HG02943 (cell line): ENCODE results near the gene PRPF38A.

Source experiments
- ATAC-seq: cut with Tn5 transposase; IDR thresholded peaks from one replicate; pipeline ENCODE4 v1.9.1; 2021; ENCODE audit warnings: mild to moderate bottlenecking, low read depth, moderate library complexity; ENCODE audit not compliant: unreplicated experiment

PRPF38A gene

DNA sequence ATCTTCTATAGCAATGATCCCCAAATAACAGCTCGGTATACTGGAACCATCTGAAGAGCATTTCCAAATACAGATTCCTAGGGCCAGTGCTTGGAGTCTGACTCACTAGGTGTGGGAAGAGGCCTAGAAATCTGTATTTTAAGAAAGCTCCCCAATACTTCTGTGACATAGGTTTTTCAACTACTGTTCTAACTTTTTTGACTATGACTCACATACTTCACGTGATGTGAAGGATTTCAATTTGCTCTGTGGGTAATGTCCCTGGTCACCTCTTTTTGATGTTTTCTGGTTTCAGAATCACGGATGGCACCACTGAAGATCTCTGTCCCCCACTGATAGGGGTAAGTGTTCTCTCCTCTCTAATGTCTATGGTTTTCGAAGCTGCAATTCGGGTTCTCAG is 11.2 kb upstream of the PRPF38A start:
- no peak for ATAC-seq

DNA sequence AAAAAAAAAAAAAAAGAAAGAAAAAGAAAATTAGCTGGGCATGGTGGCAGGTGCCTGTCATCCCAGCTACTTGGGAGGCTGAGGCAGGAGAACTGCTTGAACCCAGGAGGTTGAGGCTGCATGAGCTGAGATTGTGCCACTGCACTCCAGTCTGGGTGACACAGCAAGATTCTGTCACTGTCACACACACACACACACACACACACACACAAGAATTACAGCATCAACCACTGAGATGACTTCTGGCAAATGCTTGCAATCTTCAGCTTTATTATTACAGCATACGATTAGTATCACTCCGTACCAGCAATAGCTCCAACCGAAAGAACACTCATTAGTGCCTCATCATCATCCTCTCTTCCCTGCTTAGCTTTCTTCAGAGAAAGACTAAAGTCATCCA is 4.8 kb upstream of the PRPF38A start:
- ATAC-seq: no peak

DNA sequence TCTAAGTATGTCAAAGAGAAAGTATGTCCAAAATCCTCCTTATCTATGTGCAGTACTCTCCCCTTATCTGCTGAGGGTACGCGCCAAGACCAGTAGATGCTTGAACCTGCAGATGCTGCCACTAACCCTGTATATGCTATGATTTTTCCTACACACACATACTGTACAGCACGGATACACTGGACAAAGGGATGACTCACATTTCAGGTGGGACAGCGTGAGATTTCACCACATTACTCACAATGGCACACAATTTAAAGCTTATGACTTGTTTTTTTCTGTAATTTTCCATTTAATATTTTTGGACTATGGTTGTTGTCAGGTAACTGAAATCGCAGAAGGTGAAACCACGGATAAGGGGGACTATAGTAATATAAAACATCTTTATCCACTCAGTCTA is 4.3 kb upstream of the PRPF38A start:
- ATAC-seq: no peak

DNA sequence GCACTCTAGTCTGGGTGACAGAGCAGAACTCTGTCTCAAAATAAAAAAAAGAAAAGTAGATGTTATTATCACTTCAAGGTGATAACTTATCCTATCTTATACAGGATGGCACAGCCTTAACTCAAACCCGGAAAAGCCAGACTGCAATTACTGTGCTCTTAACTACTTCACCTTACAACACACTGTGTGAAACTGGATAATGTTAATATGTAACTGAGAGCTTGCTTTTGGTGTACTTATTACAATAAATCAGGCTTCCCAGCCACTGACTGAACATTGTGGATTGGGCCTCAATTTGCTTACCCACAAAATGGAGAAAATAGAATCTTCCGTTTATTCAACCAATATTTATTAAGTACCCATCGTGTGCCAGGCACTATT is 1.6 kb upstream of the PRPF38A start:
- no peak for ATAC-seq

DNA sequence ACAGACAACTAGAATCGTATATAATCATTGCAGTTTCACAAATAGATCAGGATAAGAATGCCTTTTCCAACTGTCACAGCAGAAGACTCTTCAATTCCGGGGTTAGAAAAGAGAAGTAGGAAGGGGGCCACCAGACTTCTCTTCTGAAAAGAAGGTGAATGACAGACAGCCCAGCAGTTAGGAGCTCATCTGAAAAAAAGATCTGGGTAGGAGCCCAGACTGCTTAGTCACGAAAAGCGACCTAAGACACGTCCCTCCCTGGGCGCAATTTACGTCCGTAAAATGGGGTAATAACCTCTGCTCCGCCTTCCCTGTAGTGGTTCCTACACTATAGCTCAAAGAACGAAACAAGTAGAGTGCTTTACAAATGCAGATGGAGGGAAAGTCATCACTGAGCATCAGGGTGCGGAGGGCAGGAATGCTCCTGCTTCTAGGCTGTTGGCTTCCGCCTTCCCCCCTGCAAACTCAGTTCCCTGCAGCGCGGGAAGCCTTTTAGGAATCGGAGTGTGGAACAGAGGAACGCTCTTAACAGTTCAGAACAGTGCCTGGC is 761 bp upstream of the PRPF38A start:
- ATAC-seq: peak; percentile 20

DNA sequence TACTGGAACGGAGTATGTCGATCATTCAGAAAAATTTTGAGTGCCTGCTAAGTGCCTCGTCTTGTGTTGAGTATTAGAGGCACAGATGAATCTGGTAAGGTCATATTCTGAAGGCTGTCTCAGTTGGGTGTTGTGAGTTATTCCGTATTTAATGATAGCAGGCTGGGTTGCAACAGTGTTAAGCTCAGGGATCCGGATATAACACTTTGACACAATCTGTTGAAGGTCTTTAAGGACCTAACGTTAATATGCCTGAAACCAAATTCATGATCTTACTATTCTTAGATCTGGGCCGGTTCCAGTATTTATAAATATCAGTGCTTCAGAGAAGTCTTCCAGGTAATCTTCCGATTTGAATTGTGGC is 555 bp downstream of the PRPF38A start:
- no peak for ATAC-seq

DNA sequence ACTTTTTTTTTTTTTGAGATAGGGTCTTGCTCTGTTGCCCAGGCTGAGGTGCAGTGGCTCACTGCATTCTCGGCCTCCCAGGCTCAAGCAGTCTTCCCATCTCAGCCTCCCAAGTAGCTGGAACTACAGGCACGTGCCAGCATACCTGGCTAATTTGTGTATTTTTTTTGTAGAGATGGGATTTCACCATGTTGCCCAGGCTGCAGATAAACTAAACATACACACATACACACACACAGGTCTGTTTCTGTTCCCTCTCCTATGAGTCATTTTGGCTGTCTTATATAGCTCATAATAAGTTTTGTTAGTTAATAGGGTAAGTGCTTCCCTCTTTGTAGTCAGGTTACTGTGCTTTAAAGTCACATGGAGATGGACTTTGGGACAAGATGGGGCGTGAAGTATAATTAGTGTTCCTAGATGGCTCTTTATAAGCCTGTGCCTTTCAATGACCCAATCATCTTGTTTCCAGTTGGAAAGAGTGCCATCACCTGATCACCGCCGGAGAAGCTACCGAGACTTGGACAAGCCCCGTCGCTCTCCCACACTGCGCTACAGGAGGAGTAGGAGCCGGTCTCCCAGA is 9.1 kb downstream of the PRPF38A start:
- no peak for ATAC-seq

DNA sequence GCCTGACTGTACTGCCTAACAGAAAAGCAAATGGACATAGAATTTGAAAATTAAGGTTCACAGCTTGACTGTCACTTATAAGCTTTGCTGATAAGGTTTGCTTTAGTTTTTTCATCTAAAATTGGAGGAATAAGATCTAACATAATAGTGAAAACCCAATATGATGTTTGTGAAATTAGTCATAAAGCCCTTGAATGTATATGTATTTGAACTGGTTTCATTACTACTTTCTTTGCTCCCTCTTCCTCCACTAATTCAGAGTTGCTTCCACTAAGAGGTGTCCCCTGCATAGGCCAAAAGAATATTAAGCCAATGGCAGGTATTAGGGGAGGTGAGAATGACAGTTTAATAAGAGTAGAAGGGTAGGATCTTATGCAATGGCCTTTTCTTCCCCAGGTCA is 10.5 kb downstream of the PRPF38A start:
- no peak for ATAC-seq

DNA sequence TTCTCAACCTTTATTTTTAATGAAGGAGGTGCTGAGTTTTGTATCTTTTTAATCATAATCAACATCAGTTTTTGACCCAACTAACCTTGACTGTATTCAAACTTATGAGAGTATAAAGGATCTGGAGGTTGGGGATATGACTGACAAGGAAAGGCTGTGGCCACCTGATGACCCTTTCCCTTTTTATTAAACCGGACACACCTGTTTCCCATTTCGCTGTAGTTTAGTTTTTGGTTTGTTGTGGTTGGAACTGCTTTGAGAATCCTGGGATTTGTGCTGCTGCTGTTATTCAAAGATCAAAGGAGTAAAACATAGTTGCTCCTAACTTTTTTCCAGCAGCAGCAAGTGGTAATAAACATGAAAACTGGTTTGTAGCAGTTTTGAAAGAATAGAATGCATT is 12.4 kb downstream of the PRPF38A start:
- no peak for ATAC-seq

DNA sequence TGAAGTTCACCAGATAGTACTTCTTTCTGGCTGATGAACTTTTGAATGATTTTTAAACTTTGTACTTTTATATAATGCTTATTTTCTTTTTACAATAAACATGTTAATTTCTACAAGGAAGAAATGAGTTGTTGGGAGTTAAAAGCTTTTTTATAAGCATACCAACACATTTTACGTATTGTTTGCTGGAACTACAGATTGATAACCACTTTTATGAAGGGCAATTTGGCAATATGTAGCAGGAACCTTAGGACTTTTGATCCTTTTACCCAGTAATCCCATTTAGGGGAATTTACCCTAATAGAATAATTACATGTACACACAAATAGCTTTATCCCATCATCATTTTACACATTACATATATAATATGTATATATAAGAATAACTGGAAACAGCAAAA is 16.3 kb downstream of the PRPF38A start:
- ATAC-seq: no peak

DNA sequence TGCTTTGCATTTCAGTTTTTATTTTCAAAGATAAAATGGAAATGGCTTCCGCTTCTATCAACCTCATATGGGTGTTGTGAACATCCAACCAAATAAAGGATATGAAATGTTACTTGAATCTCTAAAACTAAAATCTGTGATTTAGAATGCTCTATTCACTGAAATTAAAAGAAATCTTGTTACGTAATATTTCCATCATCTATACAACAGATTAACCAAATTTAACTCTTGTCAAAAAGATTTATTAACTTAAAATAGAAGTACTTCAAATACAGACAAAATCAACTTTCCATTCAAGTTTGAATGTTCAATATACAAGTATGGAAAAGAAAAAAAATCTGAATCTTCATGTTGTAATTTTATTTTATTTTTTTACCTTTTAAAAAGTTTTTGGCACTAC is 18.7 kb downstream of the PRPF38A start:
- no peak for ATAC-seq

DNA sequence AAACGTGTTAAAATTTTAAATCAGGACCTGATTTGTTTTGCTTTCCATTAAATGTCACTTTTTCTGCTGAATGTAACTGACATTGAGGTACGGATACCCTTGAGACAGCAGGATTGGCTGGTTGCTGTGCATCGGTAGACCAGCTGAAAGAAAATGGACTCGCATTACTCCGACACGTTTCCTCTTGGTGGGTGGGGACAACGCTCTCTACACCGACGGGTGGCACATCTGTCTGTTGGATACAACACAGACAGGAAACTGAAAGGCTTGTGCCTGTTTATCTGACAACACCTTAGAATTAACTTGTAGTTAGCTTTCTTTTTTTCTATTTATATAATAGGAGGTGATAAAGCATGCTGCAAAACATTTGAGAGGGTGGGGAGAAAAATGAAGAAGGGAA is 19.4 kb downstream of the PRPF38A start:
- ATAC-seq: no peak

DNA sequence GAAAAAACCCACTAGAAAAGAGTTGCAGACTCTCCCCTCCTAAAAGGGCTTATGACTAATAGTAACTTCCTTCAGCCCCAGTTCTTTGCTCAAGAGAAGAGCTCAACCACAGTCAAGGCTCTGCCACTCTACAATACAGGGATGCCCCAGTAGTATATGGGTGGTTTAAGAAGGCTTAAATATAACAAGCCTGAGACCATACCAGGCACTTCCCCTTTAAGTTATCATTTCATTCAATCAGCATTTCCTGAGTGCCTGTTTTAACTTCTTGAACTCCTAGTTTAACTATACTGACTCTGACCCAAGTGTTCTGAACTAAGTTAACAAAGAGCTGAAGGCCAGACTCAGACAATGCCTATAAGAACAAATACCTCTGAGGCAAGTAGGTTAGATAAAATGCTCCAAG is 19.8 kb downstream of the PRPF38A start:
- no peak for ATAC-seq

DNA sequence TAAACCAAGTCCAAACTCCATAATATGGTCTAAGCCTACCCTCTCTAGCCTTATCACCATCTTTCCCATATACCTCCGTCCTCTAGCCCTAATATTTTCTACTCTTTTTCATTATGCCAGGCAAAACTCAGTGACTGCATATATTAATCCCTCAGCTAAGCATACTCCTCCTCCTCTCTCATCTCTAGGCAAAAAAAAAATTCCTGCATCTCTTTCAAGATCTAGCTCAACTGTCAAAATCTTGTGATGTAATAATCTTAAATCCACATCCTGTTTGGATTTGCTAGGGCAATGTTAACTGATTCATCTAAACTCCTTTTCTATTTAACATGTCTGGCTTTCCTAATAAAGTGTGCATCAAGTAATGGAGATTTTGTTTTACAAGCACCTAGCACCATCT is 20.4 kb downstream of the PRPF38A start:
- ATAC-seq: no peak

DNA sequence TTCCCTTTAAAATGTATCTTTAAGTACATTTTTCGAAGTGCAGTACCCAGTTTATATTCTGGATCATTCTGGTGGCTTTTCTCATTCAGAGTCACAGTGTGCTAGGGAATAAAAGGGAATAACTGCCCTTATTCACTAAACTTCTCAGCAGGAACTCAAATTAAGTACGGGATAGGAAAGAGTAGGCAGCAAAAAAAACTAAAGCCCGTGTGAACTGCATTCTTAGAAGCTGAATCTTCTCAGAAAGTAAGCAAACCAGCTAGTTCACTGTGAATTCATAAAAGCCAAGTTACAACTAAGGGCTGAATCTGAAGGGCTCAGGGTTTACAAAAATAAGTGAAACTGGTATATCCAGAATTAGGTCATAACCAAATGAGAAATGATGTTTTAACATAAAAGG is 22.0 kb downstream of the PRPF38A start:
- no peak for ATAC-seq

DNA sequence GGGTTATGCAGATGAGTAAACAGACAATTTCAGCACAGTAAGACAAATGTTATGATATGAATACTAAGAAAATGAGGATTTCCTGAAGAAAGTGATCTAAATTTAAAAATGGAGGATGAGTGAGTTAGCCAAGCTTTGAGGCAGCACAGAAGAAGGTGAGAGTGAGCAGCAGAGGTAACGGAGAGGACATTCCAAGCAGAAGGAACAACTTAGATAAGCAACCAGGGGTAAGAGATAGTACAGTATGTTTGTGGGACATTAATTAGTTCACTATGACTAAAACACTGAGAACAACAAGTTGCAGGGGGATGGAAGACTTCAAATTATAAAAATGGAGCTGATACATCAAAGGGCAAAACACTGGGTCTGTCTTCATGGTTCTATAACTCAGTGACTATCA is 22.8 kb downstream of the PRPF38A start:
- ATAC-seq: no peak

DNA sequence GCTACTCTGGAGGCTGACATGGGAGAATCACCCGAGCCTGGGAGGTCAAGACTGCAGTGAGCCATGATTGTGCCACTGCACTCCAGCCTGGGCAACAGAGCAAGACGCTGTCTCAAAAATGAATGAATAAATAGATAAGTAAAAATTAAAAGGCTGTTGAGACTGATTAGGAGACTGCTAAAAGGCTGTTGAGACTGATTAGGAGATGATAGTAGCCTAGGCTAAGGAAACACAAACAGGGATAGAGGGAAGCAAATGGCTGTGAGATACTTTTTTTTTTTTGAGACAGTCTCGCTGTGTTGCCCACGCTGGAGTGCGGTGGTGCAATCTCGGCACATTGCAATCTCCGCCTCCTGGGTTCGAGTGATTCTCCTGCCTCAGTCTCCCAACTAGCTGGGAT is 28.4 kb downstream of the PRPF38A start:
- no peak for ATAC-seq

DNA sequence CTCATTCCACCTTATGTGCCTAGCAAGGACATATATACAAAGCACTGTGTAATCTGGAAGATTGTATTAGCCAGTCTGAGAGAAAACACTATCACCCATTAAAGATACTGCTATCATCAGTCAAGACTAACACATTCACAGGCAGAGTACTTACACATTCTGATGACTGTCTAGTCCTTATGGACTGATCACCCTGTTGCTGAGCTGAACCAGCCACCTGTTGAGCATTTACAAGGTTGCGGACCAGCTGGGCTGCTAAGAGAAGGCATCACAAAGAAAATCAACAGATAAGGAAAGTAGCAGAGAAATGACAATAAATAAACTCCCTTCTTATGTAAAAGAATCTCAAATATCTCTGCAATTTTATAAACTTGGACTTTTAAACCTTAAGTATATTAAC is 30.8 kb downstream of the PRPF38A start:
- no peak for ATAC-seq

DNA sequence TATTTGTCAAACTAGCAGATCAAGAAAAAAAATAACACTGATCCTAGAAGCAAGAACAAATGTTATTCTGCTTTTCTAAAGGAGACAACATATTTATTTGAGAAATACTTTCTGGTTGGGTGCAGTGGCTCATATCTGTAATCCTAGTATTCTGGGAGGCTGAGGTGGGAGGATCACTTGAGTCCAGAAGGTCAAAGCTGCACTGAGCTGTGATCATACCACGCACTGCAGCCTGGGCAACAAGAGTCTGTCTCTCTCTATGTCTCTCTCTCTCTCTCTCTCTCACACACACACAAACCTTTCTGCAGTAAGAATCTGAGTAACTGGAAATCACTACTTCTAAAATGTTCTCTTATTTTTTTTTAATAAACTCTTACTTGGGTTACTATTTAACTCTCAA is 31.2 kb downstream of the PRPF38A start:
- no peak for ATAC-seq

DNA sequence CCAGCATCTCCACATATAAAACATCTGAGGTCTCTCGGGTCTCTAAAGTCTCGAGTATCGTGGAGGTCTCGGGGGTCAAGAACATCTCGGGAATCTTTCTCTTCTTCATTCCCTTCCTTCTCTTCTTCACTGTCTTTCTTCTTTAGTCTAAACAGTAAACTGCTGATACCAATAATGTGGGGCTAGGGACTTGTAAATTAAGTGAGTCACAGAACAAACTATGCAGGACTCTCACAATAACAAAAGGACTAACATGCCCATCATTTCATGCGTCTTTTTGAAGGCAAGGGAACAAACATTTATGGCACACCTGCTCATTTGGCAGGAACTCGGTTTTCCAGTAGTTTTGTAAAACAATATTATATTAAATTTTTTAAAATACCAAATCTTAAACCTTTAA is 32.4 kb downstream of the PRPF38A start:
- ATAC-seq: no peak

DNA sequence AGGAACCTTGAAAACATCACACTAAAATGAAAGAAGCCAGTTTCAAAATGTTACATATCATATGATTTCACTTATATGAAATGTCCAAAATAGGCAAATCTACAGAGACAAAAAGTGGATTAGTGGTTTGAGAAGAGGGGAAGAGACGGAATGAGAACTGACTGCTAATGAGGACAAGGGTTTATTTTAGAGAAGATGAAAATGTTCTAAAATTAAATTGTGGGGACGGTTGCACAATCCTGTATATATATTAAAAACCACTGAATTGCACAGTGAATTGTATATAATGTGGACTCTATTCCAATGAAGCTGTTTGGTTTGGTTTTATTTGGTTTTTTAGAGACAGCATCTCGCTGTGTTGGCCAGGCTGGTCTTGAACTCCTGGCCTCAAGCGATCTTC is 35.6 kb downstream of the PRPF38A start:
- no peak for ATAC-seq

DNA sequence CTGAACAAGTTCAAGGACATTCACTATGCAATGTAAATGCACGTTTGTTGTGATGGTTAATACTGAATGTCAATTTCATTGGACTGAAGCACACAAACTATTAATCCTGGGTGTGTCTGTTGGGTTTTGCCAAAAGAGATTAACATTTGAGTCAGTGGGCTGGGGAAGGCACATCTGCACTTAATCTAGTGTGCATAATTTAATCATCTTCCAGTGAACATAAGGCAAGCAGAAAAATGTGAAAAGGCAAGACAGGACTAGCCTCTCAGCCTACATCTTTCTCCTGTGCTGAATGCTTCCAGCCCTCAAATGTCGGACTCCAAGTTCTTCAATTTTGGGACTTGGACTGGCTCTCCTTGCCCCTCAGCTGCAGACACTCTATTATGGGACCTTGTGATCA is 40.1 kb downstream of the PRPF38A start:
- no peak for ATAC-seq

DNA sequence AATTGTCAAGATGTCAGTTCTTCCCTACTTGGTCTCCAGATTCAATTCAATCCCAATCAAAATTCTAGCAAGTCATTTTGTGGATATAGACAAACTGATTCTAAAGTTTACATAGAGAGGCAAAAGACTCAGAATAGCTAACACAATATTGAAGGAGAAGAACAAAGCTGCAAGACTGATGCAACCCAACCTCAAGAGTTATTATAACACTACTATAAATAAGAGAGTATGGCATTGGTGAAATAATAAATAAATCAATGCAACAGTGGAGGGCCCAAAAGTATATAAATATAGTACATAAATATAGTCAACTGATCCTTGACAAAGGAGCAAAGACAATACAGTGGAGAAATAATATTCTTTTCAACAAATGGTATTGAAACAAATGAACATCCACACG is 49.7 kb downstream of the PRPF38A start:
- ATAC-seq: no peak
